ENCODE measurements around the gene PPIP5K1. TPM values are rescaled to one million over a fixed set of nuclear protein-coding genes. Genes with fewer than 3 reads are reported as not detected.

Gene PPIP5K1
- total and polyA plus RNA-seq, 9 of the 15 experiments (the other 6 are each of a cell fraction or from before 2014, with no cell fraction given): 2.5 to 74.6 (median 35.1) TPM

GRCh38 chr15:43492673-43493601 lies 97.1 kb downstream of the PPIP5K1 start, which contains the start of gene TP53BP1 (continued):
- TF ChIP-seq, protein P1, sequence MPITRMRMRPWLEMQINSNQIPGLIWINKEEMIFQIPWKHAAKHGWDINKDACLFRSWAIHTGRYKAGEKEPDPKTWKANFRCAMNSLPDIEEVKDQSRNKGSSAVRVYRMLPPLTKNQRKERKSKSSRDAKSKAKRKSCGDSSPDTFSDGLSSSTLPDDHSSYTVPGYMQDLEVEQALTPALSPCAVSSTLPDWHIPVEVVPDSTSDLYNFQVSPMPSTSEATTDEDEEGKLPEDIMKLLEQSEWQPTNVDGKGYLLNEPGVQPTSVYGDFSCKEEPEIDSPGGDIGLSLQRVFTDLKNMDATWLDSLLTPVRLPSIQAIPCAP (CRISPR knock-in tag; IDR thresholded peaks at IDR 0.05; ENCODE audit: borderline replicate concordance): no peak
- TF ChIP-seq CCAR2 (IDR thresholded peaks at IDR 0.05; ENCODE audit: low read depth, low read length): no peak
- no peak for TF ChIP-seq NR2F6 (CRISPR knock-in tag; IDR thresholded peaks at IDR 0.05)
- TF ChIP-seq ID3 (CRISPR knock-in tag; IDR thresholded peaks at IDR 0.05): no peak
- TF ChIP-seq ID3 (tag; IDR thresholded peaks at IDR 0.05): no peak
- TF ChIP-seq, protein P2, sequence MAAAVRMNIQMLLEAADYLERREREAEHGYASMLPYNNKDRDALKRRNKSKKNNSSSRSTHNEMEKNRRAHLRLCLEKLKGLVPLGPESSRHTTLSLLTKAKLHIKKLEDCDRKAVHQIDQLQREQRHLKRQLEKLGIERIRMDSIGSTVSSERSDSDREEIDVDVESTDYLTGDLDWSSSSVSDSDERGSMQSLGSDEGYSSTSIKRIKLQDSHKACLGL (CRISPR knock-in tag; IDR thresholded peaks at IDR 0.05; ENCODE audit: borderline replicate concordance, poor library complexity, severe bottlenecking): no peak
- TF ChIP-seq GTF2F1 (IDR thresholded peaks at IDR 0.05; ENCODE audit: low read depth, low read length): no peak
- TF ChIP-seq, protein P3, sequence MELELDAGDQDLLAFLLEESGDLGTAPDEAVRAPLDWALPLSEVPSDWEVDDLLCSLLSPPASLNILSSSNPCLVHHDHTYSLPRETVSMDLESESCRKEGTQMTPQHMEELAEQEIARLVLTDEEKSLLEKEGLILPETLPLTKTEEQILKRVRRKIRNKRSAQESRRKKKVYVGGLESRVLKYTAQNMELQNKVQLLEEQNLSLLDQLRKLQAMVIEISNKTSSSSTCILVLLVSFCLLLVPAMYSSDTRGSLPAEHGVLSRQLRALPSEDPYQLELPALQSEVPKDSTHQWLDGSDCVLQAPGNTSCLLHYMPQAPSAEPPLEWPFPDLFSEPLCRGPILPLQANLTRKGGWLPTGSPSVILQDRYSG (tag; conservative IDR thresholded peaks at IDR 0.05; ENCODE audit: low read depth): no peak
- TF ChIP-seq FOXM1 (IDR thresholded peaks at IDR 0.05; ENCODE audit: low read depth): no peak
- TF ChIP-seq FOXM1 (CRISPR knock-in tag; IDR thresholded peaks at IDR 0.05; ENCODE audit: low read depth): no peak
- TF ChIP-seq CBFA2T3 (IDR thresholded peaks at IDR 0.05): no peak
- TF ChIP-seq, protein P4, sequence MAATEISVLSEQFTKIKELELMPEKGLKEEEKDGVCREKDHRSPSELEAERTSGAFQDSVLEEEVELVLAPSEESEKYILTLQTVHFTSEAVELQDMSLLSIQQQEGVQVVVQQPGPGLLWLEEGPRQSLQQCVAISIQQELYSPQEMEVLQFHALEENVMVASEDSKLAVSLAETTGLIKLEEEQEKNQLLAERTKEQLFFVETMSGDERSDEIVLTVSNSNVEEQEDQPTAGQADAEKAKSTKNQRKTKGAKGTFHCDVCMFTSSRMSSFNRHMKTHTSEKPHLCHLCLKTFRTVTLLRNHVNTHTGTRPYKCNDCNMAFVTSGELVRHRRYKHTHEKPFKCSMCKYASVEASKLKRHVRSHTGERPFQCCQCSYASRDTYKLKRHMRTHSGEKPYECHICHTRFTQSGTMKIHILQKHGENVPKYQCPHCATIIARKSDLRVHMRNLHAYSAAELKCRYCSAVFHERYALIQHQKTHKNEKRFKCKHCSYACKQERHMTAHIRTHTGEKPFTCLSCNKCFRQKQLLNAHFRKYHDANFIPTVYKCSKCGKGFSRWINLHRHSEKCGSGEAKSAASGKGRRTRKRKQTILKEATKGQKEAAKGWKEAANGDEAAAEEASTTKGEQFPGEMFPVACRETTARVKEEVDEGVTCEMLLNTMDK (IDR thresholded peaks at IDR 0.05; ENCODE audit: borderline replicate concordance, insufficient read depth, low read depth, low read length, poor library complexity, severe bottlenecking): no peak
- no peak for TF ChIP-seq MCM2 (IDR thresholded peaks at IDR 0.05; ENCODE audit: low read depth)
- TF ChIP-seq CREB5 (CRISPR knock-in tag; IDR thresholded peaks at IDR 0.05): no peak
- peak; percentile 17; the same call in 1 of the 2 replicates for TF ChIP-seq SIN3B (IDR thresholded peaks at IDR 0.05; ENCODE audit: low read depth)
- TF ChIP-seq EHMT2 (IDR thresholded peaks at IDR 0.05): no peak
- TF ChIP-seq ZC3H4 (CRISPR knock-in tag; IDR thresholded peaks at IDR 0.05; ENCODE audit: borderline replicate concordance): no peak

Measured in K562 (cell line).